HG03135 (cell line): ENCODE measurements around the gene SGO2.
"Not testable (repeated sequence)": the region's sequence is repeated elsewhere in the genome, so short reads cannot be mapped to it uniquely, and the experiment has no call there.

Source experiments
- ATAC-seq: cut with Tn5 transposase; IDR thresholded peaks from one replicate; pipeline ENCODE4 v1.9.1; 2021; ENCODE audit warnings: mild to moderate bottlenecking, moderate library complexity; ENCODE audit not compliant: unreplicated experiment

The SGO2 gene

GRCh38 chr2:200617156-200618053, 91.4 kb downstream of the SGO2 start:
- no peak for ATAC-seq

GRCh38 chr2:200618054-200618419, 92.0 kb downstream of the SGO2 start:
- ATAC-seq: no peak

- no peak for ATAC-seq
Observed at GRCh38 chr2:200618590-200619021, 92.6 kb downstream of the SGO2 start.

- ATAC-seq: no peak
Observed at GRCh38 chr2:200619279-200619678, 93.3 kb downstream of the SGO2 start.

GRCh38 chr2:200620606-200621390, 94.8 kb downstream of the SGO2 start:
- ATAC-seq: no peak

GRCh38 chr2:200622106-200622505, 96.1 kb downstream of the SGO2 start:
- ATAC-seq: no peak

- ATAC-seq: no peak
Observed at GRCh38 chr2:200624026-200624425, 98.0 kb downstream of the SGO2 start.

GRCh38 chr2:200624658-200625057, 98.7 kb downstream of the SGO2 start:
- no peak for ATAC-seq

- ATAC-seq: no peak
Observed at GRCh38 chr2:200625282-200625681, 99.3 kb downstream of the SGO2 start.

- no peak for ATAC-seq
Observed at GRCh38 chr2:200625958-200626363, 100.0 kb downstream of the SGO2 start.

- ATAC-seq: no peak
Observed at GRCh38 chr2:200627110-200627770, 101.2 kb downstream of the SGO2 start.

GRCh38 chr2:200628461-200628860, 102.5 kb downstream of the SGO2 start:
- ATAC-seq: not testable (repeated sequence)

GRCh38 chr2:200631287-200631686, 105.3 kb downstream of the SGO2 start:
- no peak for ATAC-seq
